Effector memory CD4-positive, alpha-beta T cell (primary cell): ENCODE data around the gene SVIL.
"Not testable (repeated sequence)": the region's sequence is repeated elsewhere in the genome, so short reads cannot be mapped to it uniquely, and the experiment has no call there.

Experiments
- DNase-seq, 3 donors: peaks; one replicate each; pipeline ENCODE4 v3.0.0-alpha.2; 2020
- H3K27ac ChIP-seq: 2 replicates; pipeline ENCODE4 v1.7.0; 2013; ENCODE audit warnings: mild to moderate bottlenecking, low read length, moderate library complexity; ENCODE audit not compliant: insufficient read depth, poor library complexity, severe bottlenecking
- H3K27me3 ChIP-seq: replicated peaks from 2 replicates; pipeline ENCODE4 v1.7.0; 2013; ENCODE audit warnings: mild to moderate bottlenecking, low read length; ENCODE audit not compliant: insufficient read depth, control insufficient read depth, poor library complexity, severe bottlenecking
- H3K36me3 ChIP-seq: 2 replicates; pipeline ENCODE4 v1.7.0; 2013; ENCODE audit warnings: mild to moderate bottlenecking, low read length, moderate library complexity; ENCODE audit not compliant: control insufficient read depth, insufficient read depth
- H3K4me1 ChIP-seq: 2 replicates; pipeline ENCODE4 v1.7.0; 2013; ENCODE audit warnings: low read length, mild to moderate bottlenecking; ENCODE audit not compliant: control insufficient read depth, insufficient read depth, poor library complexity, severe bottlenecking
- H3K4me3 ChIP-seq: 2 replicates; pipeline ENCODE4 v1.7.0; 2013; ENCODE audit warnings: low read length, low read depth, mild to moderate bottlenecking; ENCODE audit not compliant: insufficient read depth, poor library complexity, severe bottlenecking
- H3K9me3 ChIP-seq: 2 replicates; pipeline ENCODE4 v1.7.0; 2013; ENCODE audit warnings: mild to moderate bottlenecking, low read length, moderate library complexity; ENCODE audit not compliant: control insufficient read depth

SVIL gene

GRCh38 chr10:29595146-29595545 lies 39.6 kb downstream of the SVIL start:
- no peaks in the 10 kb centered on the region for H3K9me3 ChIP-seq
- H3K4me1 ChIP-seq = peaks cover 8% of the 10 kb centered on the region
- H3K27me3 ChIP-seq = no peaks in the 10 kb centered on the region
- DNase-seq = no peak
- H3K27ac ChIP-seq = no peak overlapping the region
- no peak overlapping the region for H3K4me3 ChIP-seq
- no peaks in the 10 kb centered on the region for H3K36me3 ChIP-seq

DNA sequence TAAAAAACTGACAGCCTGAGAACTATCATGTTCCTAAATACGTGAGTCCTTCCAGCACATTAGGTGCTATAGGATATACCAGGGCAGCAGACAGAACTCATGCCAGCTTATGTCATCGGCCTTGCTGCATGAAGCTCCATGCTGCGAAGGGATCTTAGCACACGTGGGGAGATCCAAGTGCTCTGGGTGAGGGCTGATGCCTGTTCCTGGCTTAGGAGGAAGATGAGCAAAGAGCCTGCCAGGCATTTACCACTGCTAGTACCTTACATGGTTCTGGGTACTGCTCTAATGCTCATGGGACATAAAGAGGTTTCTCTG lies 43.2 kb downstream of the SVIL start:
- no peaks in the 10 kb centered on the region for H3K27me3 ChIP-seq
- no peak overlapping the region for H3K4me3 ChIP-seq
- no peak for DNase-seq
- H3K9me3 ChIP-seq = no peaks in the 10 kb centered on the region
- peaks cover 10% of the 10 kb centered on the region for H3K4me1 ChIP-seq
- H3K36me3 ChIP-seq = no peaks in the 10 kb centered on the region
- H3K27ac ChIP-seq = no peak overlapping the region

DNA sequence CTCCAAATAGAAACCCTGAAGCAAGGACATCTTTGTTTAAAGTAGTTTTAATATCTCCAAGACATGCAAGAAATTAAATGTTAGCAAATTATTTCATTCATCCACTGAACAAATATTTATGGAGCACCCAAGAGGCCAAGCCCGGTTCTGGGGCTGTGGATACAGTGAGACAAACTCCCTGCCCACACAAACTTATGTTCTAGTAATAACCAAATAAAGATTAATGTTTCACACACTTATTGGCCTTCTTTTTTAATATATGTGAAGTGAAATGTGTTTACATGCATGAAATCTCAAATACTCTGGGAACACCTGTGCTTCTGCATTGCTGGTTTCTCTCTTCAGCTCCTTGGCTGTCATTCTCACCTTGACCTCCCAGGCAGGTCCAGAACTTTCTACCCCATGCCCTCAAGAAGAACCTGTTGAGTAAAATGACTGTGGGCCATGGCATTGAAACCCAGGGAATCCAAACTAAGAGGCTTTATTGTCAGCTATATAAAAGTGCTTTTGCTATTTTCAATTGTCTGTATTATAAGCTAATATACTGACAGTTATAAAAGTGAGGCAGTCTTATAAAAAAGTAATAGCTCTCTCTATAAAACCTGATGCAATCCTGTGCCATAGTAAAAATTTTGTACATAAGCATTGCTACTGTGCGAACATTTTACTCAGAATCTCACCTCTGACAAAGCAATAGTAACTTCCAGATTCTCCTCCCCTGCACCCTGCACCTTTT lies 43.7 kb downstream of the SVIL start:
- Histone ChIP-seq H3K4me1 (peaks cover 10% of the 10 kb centered on the region), H3K36me3 (no peaks in the 10 kb centered on the region), H3K4me3 (no peak overlapping the region), H3K27ac (no peak overlapping the region), H3K9me3 (no peaks in the 10 kb centered on the region), H3K27me3 (no peaks in the 10 kb centered on the region)
- no peak for DNase-seq

DNA sequence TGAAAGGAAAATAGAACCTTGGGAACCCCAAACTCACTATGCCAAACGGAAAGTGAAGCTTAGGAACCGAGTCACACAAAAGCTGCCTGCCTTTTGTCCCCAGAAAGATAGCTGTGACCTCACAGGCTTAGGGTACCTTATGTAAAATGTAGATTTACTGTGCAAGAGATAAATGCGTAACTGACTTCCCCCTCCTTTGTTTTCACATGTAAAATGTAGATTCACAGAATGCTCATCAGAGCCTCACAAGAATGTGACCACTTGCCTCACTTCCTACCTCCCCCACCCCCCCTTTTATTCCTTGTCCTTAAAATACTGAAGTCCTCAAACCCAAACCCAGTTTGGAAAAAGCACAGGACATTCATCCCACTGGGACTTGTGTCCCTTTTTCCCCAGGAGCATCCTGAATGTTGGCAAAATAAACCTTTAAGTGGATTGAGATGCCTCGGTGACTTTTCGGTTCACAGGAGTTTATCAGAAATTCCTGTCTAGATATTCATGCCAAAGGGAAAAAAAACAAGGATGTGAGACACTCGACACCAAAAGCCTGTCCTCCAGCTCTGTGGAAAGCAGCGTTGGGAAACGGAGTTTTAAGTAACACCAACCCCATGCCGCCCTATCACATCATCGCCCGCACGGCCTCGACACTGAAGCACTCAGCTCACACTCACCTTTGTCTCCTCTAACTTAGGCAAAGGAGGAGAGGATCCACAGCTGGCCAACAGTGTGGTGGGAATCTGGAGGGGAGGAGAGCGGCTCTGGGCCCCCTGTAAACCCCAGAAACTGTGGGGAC lies 45.9 kb downstream of the SVIL start:
- H3K9me3 ChIP-seq = no peaks in the 10 kb centered on the region
- no peaks in the 10 kb centered on the region for H3K36me3 ChIP-seq
- H3K27me3 ChIP-seq = no peaks in the 10 kb centered on the region
- no peak for DNase-seq
- no peak overlapping the region for H3K4me3 ChIP-seq
- H3K27ac ChIP-seq = no peak overlapping the region
- peaks cover 10% of the 10 kb centered on the region for H3K4me1 ChIP-seq

- H3K36me3 ChIP-seq, DNase-seq, H3K27me3 ChIP-seq, H3K4me3 ChIP-seq, H3K4me1 ChIP-seq, H3K27ac ChIP-seq, H3K9me3 ChIP-seq: not testable (repeated sequence)
Measured at GRCh38 chr10:29587750-29588628, 46.8 kb downstream of the SVIL start.

DNA sequence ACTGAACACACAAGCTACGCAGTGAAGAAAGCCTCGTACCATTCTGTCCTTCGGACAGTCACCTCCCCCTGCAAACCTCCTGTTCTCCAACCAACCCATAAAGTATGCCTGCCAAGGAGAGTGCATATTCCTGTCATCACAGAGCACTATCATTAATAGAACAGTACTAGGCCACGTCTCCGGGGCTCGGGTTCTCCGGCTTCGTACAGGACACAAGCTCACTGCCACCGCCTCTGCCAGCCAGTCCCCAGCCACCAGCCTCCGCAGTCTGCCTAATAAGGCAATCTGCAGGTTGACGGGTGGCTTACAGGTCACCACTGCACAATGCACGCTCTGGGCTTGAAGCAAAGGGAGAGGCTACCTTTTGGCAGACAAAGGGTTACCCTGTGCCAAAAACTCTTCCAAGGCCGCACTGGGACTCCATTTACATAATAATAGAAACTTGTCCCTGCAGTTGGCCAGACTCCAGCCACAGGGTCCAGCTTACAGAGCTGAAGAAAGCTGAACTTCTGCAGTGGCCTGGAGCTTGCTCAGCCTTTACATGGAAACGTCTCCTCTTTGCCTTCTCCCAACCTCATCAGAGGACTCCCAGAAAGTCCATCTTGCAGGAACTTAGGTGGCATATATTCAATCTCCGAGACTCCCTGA lies 47.5 kb downstream of the SVIL start:
- DNase-seq, H3K36me3 ChIP-seq, H3K4me3 ChIP-seq, H3K9me3 ChIP-seq, H3K4me1 ChIP-seq, H3K27ac ChIP-seq, H3K27me3 ChIP-seq: not testable (repeated sequence)

GRCh38 chr10:29586509-29586908 lies 48.3 kb downstream of the SVIL start:
- Histone ChIP-seq H3K4me3 (no peak overlapping the region), H3K36me3 (no peaks in the 10 kb centered on the region), H3K27ac (no peak overlapping the region), H3K4me1 (peaks cover 10% of the 10 kb centered on the region), H3K9me3 (no peaks in the 10 kb centered on the region), H3K27me3 (no peaks in the 10 kb centered on the region)
- DNase-seq = no peak

GRCh38 chr10:29585488-29585976 lies 49.2 kb downstream of the SVIL start:
- H3K9me3 ChIP-seq = no peaks in the 10 kb centered on the region
- H3K36me3 ChIP-seq = no peaks in the 10 kb centered on the region
- no peak for DNase-seq
- no peak overlapping the region for H3K27ac ChIP-seq
- H3K4me1 ChIP-seq = peaks cover 5% of the 10 kb centered on the region
- H3K27me3 ChIP-seq = no peaks in the 10 kb centered on the region
- H3K4me3 ChIP-seq = no peak overlapping the region

- H3K27ac ChIP-seq = no peak overlapping the region
- H3K4me1 ChIP-seq = no peaks in the 10 kb centered on the region
- no peaks in the 10 kb centered on the region for H3K9me3 ChIP-seq
- peaks cover 4% of the 10 kb centered on the region for H3K36me3 ChIP-seq
- no peak overlapping the region for H3K4me3 ChIP-seq
- no peaks in the 10 kb centered on the region for H3K27me3 ChIP-seq
- DNase-seq = no peak
Measured at GRCh38 chr10:29584436-29584835, 50.3 kb downstream of the SVIL start.
